HCT116 (cell line): ENCODE measurements around the gene SPATA19. TPM values are rescaled to one million over a fixed set of nuclear protein-coding genes. Genes with fewer than 3 reads are reported as not detected.

Experiments
- ATAC-seq: fragments of 200-7000 bp; cut with Tn5 transposase; 2 replicates; pipeline ENCODE4 v1.9.1; 2020; ENCODE audit warnings: mild to moderate bottlenecking, moderate library complexity
- BruUV-seq: library from RNA; stranded (reverse); fragments of 400-500 nt; replicated peaks from 2 replicates; lab custom pipeline; 2021; lab: Mats Ljungman, UMichigan
- CTCF ChIA-PET: fragments of 300-600 bp; sonication (Branson Sonifier 250); formaldehyde crosslinking; loops from one replicate; lab custom pipeline; 2021; ENCODE audit warnings: antibody characterized with exemption; lab: Charles Lee
- POLR2A ChIA-PET: fragments of 300-600, 350-600 bp; sonication (Branson Sonifier 250); formaldehyde crosslinking; loops from one replicate; lab custom pipeline; 2021; ENCODE audit warnings: antibody characterized with exemption; lab: Charles Lee
- RAD21 ChIA-PET, 2 experiments: fragments of 300-600 bp; sonication (Branson Sonifier 250); formaldehyde crosslinking; loops; one replicate each; lab custom pipeline; 2023; ENCODE audit warnings: low total read pairs in 2 of 2; ENCODE audit not compliant: uncharacterized antibody in 2 of 2, unreplicated experiment in 2 of 2, low non-redundant PET in 1 of 2; lab: Charles Lee
- DNase-seq: peaks from one replicate; pipeline ENCODE4 v3.0.0-alpha.2; 2010; ENCODE audit warnings: low read depth, low spot score
- H2AFZ ChIP-seq: fragments of 200-600 bp; shearing (Covaris generic), sonication (generic); 2 replicates; pipeline ENCODE4 v1.6.1; 2017; ENCODE audit warnings: low read depth, mixed run types, mixed read lengths, antibody characterized with exemption, low read length; ENCODE audit not compliant: poor library complexity, severe bottlenecking
- H3K27ac ChIP-seq: 2 replicates; pipeline ENCODE4 v1.5.1; 2012; ENCODE audit warnings: low read depth, low read length
- H3K27me3 ChIP-seq: fragments of 200-600 bp; sonication (generic); 2 replicates; pipeline ENCODE4 v1.6.1; 2016; ENCODE audit warnings: mixed run types, low read length, mixed read lengths; ENCODE audit not compliant: insufficient read depth
- H3K36me3 ChIP-seq, 2 experiments: fragments of 200-500 bp in 1 of 2; fragments of 200-600 bp in 1 of 2; sonication (Bioruptor generic) in 1 of 2; sonication (generic) in 1 of 2; 2 replicates each; pipeline versions ENCODE4 v1.5.1 to v1.6.1; 2014 to 2016; ENCODE audit warnings: low read length in 2 of 2, inconsistent platforms in 1 of 2, mixed read lengths in 1 of 2, mixed run types in 1 of 2; ENCODE audit not compliant: insufficient read depth in 2 of 2, control insufficient read depth in 1 of 2
- H3K4me1 ChIP-seq, 2 experiments: fragments of 200-600 bp in 1 of 2; sonication (generic) in 1 of 2; 2 replicates each; pipeline versions ENCODE4 v1.5.1 to v1.6.1; 2012 to 2017; ENCODE audit warnings: low read length in 2 of 2, inconsistent platforms in 1 of 2, mild to moderate bottlenecking in 1 of 2, mixed read lengths in 1 of 2, mixed run types in 1 of 2, moderate library complexity in 1 of 2; ENCODE audit not compliant: insufficient read depth in 2 of 2, control insufficient read depth in 1 of 2
- H3K4me2 ChIP-seq: fragments of 200-600 bp; sonication (generic); 2 replicates; pipeline ENCODE4 v1.6.1; 2017; ENCODE audit warnings: mixed run types, low read length, mixed read lengths
- H3K4me3 ChIP-seq, 2 experiments: fragments of 200-600 bp in 1 of 2; sonication (generic) in 1 of 2; replicated peaks in 1 of 2; 2 replicates each; pipeline ENCODE4 v1.5.1; 2011 to 2016; ENCODE audit warnings: low read length in 2 of 2, control low read depth in 1 of 2, low read depth in 1 of 2, mild to moderate bottlenecking in 1 of 2, mixed read lengths in 1 of 2, mixed run types in 1 of 2
- H3K79me2 ChIP-seq: fragments of 200-600 bp; sonication (generic); 2 replicates; pipeline ENCODE4 v1.6.1; 2017; ENCODE audit warnings: mild to moderate bottlenecking, mixed run types, low read length, moderate library complexity, mixed read lengths; ENCODE audit not compliant: insufficient read depth
- H3K9ac ChIP-seq: fragments of 200-600 bp; sonication (generic); 2 replicates; pipeline ENCODE4 v1.6.1; 2016; ENCODE audit warnings: low read length, mixed read lengths
- H3K9me2 ChIP-seq: fragments of 200-600 bp; sonication (generic), shearing (Covaris generic); 2 replicates; pipeline ENCODE4 v1.6.1; 2017; ENCODE audit warnings: mixed run types, mild to moderate bottlenecking, moderate library complexity; ENCODE audit not compliant: insufficient read depth
- H3K9me3 ChIP-seq, 2 experiments: fragments of 200-500 bp in 1 of 2; fragments of 200-600 bp in 1 of 2; sonication (Bioruptor generic) in 1 of 2; sonication (generic) in 1 of 2; 2 replicates each; pipeline ENCODE4 v1.6.1; 2014 to 2017; ENCODE audit warnings: low read length in 2 of 2, mixed read lengths in 2 of 2, inconsistent platforms in 1 of 2, low read depth in 1 of 2, mild to moderate bottlenecking in 1 of 2, mixed run types in 1 of 2, moderate library complexity in 1 of 2; ENCODE audit not compliant: control insufficient read depth in 1 of 2, insufficient read depth in 1 of 2
- H4K20me1 ChIP-seq: fragments of 200-600 bp; sonication (generic), shearing (Covaris generic); 2 replicates; pipeline ENCODE4 v1.6.1; 2017; ENCODE audit warnings: mixed run types, mild to moderate bottlenecking, moderate library complexity; ENCODE audit not compliant: insufficient read depth
- ATF3 ChIP-seq: IDR thresholded peaks from 2 replicates; pipeline ENCODE4 v1.6.1; 2012
- EZH2phosphoT487 ChIP-seq: fragments of 200-600 bp; IDR thresholded peaks from 2 replicates; pipeline ENCODE4 v1.6.1; 2018; ENCODE audit warnings: antibody characterized with exemption, borderline replicate concordance
- RAD21 ChIP-seq: IDR thresholded peaks from 2 replicates; pipeline ENCODE4 v1.6.1; 2012; ENCODE audit warnings: low read depth, mild to moderate bottlenecking
- REST ChIP-seq: IDR thresholded peaks from 2 replicates; pipeline ENCODE4 v1.6.1; 2012; ENCODE audit warnings: low read depth
- ZNF274 ChIP-seq: fragments of 200-500 bp; sonication (Bioruptor generic); IDR thresholded peaks from 2 replicates; pipeline ENCODE4 v1.6.1; 2014; ENCODE audit warnings: mild to moderate bottlenecking, low read depth, low read length, inconsistent platforms
- intact Hi-C: fragments of 100-400 bp; cut with micrococcal nuclease; formaldehyde crosslinking; loops from 2 replicates; pipeline ENCODE4 v1.10.0; 2022
- total RNA-seq: library from RNA; stranded (reverse); gene quantifications from one replicate; pipeline ENCODE4 v1.2.1, GENCODE V29; 2021; ENCODE audit not compliant: unreplicated experiment

The SPATA19 gene
- total RNA-seq, 1 experiment from 2014 or later: not detected

GRCh38 chr11:133887692-133888332 lies 42.5 kb upstream of the SPATA19 start:
- no TSS peak for BruUV-seq
- no peaks in the 10 kb centered on the region for H3K9me2 ChIP-seq
- no peaks in the 10 kb centered on the region for H3K9me3 ChIP-seq
- H3K27ac ChIP-seq: no peak overlapping the region
- no peaks in the 10 kb centered on the region for H3K4me1 ChIP-seq
- H3K4me2 ChIP-seq: no peak overlapping the region
- no peak overlapping the region for H2AFZ ChIP-seq
- no peaks in the 10 kb centered on the region for H3K36me3 ChIP-seq
- ATAC-seq (no peak), DNase-seq (no peak)
- TF ChIP-seq RAD21 (no peak), REST (no peak), ATF3 (no peak), ZNF274 (no peak), EZH2phosphoT487 (no peak)
- H3K79me2 ChIP-seq: no peaks in the 10 kb centered on the region
- ChIA-PET RAD21 (no interaction called here), CTCF (no interaction called here), POLR2A (no interaction called here)
- H4K20me1 ChIP-seq: no peaks in the 10 kb centered on the region
- no peak overlapping the region for H3K9ac ChIP-seq
- no peak overlapping the region for H3K4me3 ChIP-seq
- H3K27me3 ChIP-seq: peaks cover 37% of the 10 kb centered on the region
- intact Hi-C loops: no loop called here
